GM12878 (cell line): ENCODE measurements around the gene PPM1J. TPM values are rescaled to one million over a fixed set of nuclear protein-coding genes. Genes with fewer than 3 reads are reported as not detected.
"Not testable (repeated sequence)": the region's sequence is repeated elsewhere in the genome, so short reads cannot be mapped to it uniquely, and the experiment has no call there.

Experiments used
- ATAC-seq: fragments of 200-7000 bp; cut with Tn5 transposase; 3 replicates; pipeline ENCODE4 v1.9.1; 2020; ENCODE audit warnings: mild to moderate bottlenecking, moderate library complexity
- BruUV-seq: library from RNA; stranded (reverse); fragments of 400-500 nt; replicated peaks from 2 replicates; lab custom pipeline; 2021; lab: Mats Ljungman, UMichigan
- CTCF ChIA-PET: fragments of 300-600 bp; sonication (Branson Sonifier 250); formaldehyde crosslinking; extraction: SDS; loops from one replicate; lab custom pipeline; 2021; ENCODE audit warnings: inconsistent platforms; lab: Yijun Ruan, JAX
- POLR2A ChIA-PET: fragments of 350-600 bp; formaldehyde crosslinking; extraction: SDS; loops from one replicate; lab custom pipeline; 2021; ENCODE audit warnings: inconsistent platforms; lab: Charles Lee
- RAD21 ChIA-PET: fragments of 300-600 bp; sonication (Branson Sonifier 250); formaldehyde crosslinking; loops from one replicate; lab custom pipeline; 2023; ENCODE audit warnings: antibody characterized with exemption; ENCODE audit not compliant: unreplicated experiment; lab: Charles Lee
- SMC1A ChIA-PET: fragments of 300-600 bp; sonication (Branson Sonifier 250); formaldehyde crosslinking; loops from one replicate; lab custom pipeline; 2023; ENCODE audit not compliant: unreplicated experiment, uncharacterized antibody; lab: Charles Lee
- DNase-seq: peaks from one replicate; pipeline ENCODE4 v3.0.0-alpha.2; 2011; ENCODE audit warnings: low read depth, low spot score
- FAIRE-seq: peaks from 3 replicates; lab custom pipeline; 2011; peaks lifted over from hg19 to GRCh38; lab: Jason Lieb, UNC
- H2AFZ ChIP-seq: 2 replicates; pipeline ENCODE4 v1.6.0; 2011; ENCODE audit warnings: low read depth, low read length, control low read depth; ENCODE audit not compliant: control insufficient read depth
- H3K27ac ChIP-seq: 2 replicates; pipeline ENCODE4 v1.5.1; 2011; ENCODE audit warnings: control low read depth; ENCODE audit not compliant: control insufficient read depth, insufficient read depth
- H3K27me3 ChIP-seq, 2 experiments: replicated peaks in 1 of 2; 2 replicates each; pipeline versions ENCODE4 v1.6.0 to v1.6.1; 2011; ENCODE audit warnings: low read length in 1 of 2; ENCODE audit not compliant: control insufficient read depth in 2 of 2, insufficient read depth in 2 of 2
- H3K36me3 ChIP-seq, 2 experiments: 2 replicates each; pipeline ENCODE4 v1.5.1; 2011; ENCODE audit warnings: low read length in 1 of 2; ENCODE audit not compliant: control insufficient read depth in 2 of 2, insufficient read depth in 2 of 2
- H3K4me1 ChIP-seq: 2 replicates; pipeline ENCODE4 v1.6.1; 2011; ENCODE audit warnings: mild to moderate bottlenecking, low read length, moderate library complexity, mixed read lengths; ENCODE audit not compliant: control insufficient read depth, insufficient read depth
- H3K4me2 ChIP-seq: 2 replicates; pipeline ENCODE4 v1.6.0; 2011; ENCODE audit warnings: control low read depth; ENCODE audit not compliant: control insufficient read depth, insufficient read depth
- H3K4me3 ChIP-seq: fragments of 200-600 bp; sonication (generic); 2 replicates; pipeline ENCODE4 v1.5.1; 2016
- H3K79me2 ChIP-seq: 2 replicates; pipeline ENCODE4 v1.6.0; 2011; ENCODE audit warnings: low read length; ENCODE audit not compliant: control insufficient read depth, insufficient read depth
- H3K9ac ChIP-seq: 2 replicates; pipeline ENCODE4 v1.8.0; 2011; ENCODE audit warnings: low read length, control low read depth, mixed read lengths; ENCODE audit not compliant: control insufficient read depth, insufficient read depth
- H3K9me3 ChIP-seq: replicated peaks from 3 replicates; pipeline ENCODE4 v1.5.1; 2011; ENCODE audit warnings: mild to moderate bottlenecking, low read length; ENCODE audit not compliant: control insufficient read depth, insufficient read depth
- H4K20me1 ChIP-seq: 2 replicates; pipeline ENCODE4 v1.6.0; 2011; ENCODE audit not compliant: control insufficient read depth, insufficient read depth
- E2F4 ChIP-seq: IDR thresholded peaks from 2 replicates; pipeline ENCODE4 v1.6.1; 2012; ENCODE audit warnings: low read depth, low read length, improper control_type of control experiment
- E2F8 ChIP-seq: fragments of 450-650 bp; IDR thresholded peaks from 2 replicates; pipeline ENCODE4 v1.6.1; 2018; ENCODE audit warnings: mild to moderate bottlenecking, low read depth, moderate library complexity; ENCODE audit not compliant: partially characterized antibody
- E4F1 ChIP-seq: fragments of 450-650 bp; IDR thresholded peaks from 2 replicates; pipeline ENCODE4 v1.6.1; 2018; ENCODE audit warnings: borderline replicate concordance, mild to moderate bottlenecking; ENCODE audit not compliant: partially characterized antibody
- WGBS: methylation state at CpG from one replicate; pipeline ENCODE4 v1.1.6; 2016; ENCODE audit warnings: low lambda C conversion rate; ENCODE audit not compliant: insufficient replicate concordance, insufficient coverage; ENCODE audit errors: missing lambda C conversion rate; 5-methylcytosine and 5-hydroxymethylcytosine counted together
- in situ Hi-C: fragments of 300-500 bp; cut with MboI; formaldehyde crosslinking; loops from 9 replicates; pipeline ENCODE4 v1.14.3; 2018; ENCODE audit warnings: mixed read lengths
- intact Hi-C: fragments of 100-400 bp; cut with micrococcal nuclease; formaldehyde crosslinking; loops from one replicate; pipeline ENCODE4 v1.14.2; 2022; ENCODE audit not compliant: unreplicated experiment
- polyA plus RNA-seq, 11 experiments: library from polyadenylated mRNA; depleted of rRNA in 4 of 11; unstranded in 6 of 11; stranded (reverse) in 5 of 11; fragments of >200 nt; fragmentation: Nextera tagmentation in 4 of 11; fragmentation: Illumina TruSeq in 1 of 11; extraction: Ambion mirVana in 4 of 11; extraction: Trizol in 1 of 11; gene quantifications; 1 replicate in 1 of 11; 2 replicates in 10 of 11; pipeline versions ENCODE4 v1.2.1 to v1.2.3, GENCODE V29; 2011 to 2016; ENCODE audit warnings: inconsistent platforms in 2 of 11, missing spikeins in 2 of 11, low read depth in 1 of 11
- total RNA-seq, 4 experiments: library from RNA; depleted of rRNA in 3 of 4; stranded (reverse); fragments of >200 nt in 3 of 4; fragmentation: Illumina TruSeq in 1 of 4; extraction: Trizol in 1 of 4; gene quantifications; 2 replicates each; pipeline versions ENCODE4 v1.2.1 to v1.2.3, GENCODE V29; 2013 to 2021

PPM1J gene
- total and polyA plus RNA-seq, 10 of the 15 experiments (the other 5 are each of a cell fraction or from before 2014, with no cell fraction given), result 0.07 to 1.8 (median 0.59) TPM; not detected in 1

DNA sequence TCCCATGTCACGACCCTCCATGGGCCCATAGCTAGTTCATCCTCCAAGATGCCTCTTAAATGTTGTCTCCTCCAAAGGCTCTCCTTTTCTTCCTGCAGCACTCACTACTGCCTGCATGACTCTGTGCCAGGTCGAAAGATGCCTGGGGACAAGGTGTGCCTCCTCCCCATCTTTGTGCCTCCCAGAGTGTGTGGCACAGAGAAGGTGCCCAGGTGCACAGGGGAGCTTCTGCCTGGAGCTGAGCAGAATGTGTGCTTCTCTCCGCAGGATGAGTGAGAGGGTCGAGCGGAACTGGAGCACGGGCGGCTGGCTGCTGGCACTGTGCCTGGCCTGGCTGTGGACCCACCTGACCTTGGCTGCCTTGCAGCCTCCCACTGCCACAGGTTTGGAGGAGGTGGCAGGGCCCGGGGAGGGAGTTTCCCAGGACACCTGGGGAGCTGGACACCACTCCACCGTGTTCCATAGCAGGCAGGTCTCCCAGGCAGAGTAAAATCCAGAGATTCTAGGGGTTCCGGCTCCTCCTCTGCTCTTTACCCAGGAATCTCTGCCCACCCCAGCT, 6.9 kb upstream of the PPM1J start (continued):
- TF ChIP-seq E2F8 (no peak), E2F4 (no peak), E4F1 (no peak)

DNA sequence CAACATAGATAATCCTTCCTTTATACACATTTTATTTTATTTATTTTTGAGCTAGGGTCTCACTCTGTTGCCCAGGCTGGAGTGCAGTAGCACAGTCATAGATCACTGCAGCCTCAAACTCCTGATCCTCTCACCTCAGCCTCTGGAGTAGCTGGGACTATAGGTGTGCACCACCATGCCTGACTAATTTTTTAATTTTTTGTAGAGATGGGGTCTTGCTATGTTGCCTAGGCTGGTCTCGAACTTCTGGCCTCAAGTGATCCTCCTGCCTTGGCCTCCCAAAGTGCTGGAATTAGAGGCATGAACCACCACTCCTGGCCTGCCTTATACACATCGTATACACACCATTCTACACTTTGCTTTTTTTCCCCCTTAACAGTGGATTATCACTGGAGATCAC, 6.2 kb upstream of the PPM1J start:
- H3K27ac ChIP-seq, H4K20me1 ChIP-seq, H3K9me3 ChIP-seq, H3K36me3 ChIP-seq, ATAC-seq, in situ Hi-C loops, H3K79me2 ChIP-seq, intact Hi-C loops, DNase-seq, POLR2A ChIA-PET, H3K4me3 ChIP-seq, H3K4me1 ChIP-seq, H3K9ac ChIP-seq, FAIRE-seq, H3K27me3 ChIP-seq, H2AFZ ChIP-seq, BruUV-seq, H3K4me2 ChIP-seq: not testable (repeated sequence)
- 6% methylated on average over 2 of the region's 2 CpGs for WGBS
- CTCF ChIA-PET, result interaction anchor here (0.6 to 10.8 kb wide), 5 partner anchors 9 to 328 kb away, joined by 3 to 428 read pairs (median 16); no protein-coding TSS in a partner anchor
- SMC1A ChIA-PET, result interaction anchor here (0.5 to 8.7 kb wide), 4 partner anchors 54 to 329 kb away, joined by 3 to 178 read pairs (median 4); no protein-coding TSS in a partner anchor
- RAD21 ChIA-PET, result interaction anchor here (0.6 to 8.6 kb wide), 2 partner anchors 82 to 279 kb away, joined by 3 to 192 read pairs; no protein-coding TSS in a partner anchor
